GM19099 (cell line): Measurements from ENCODE around the gene SLC5A9.

ENCODE experiments used
- POLR2A ChIP-seq: IDR thresholded peaks from 3 replicates; pipeline ENCODE4 v1.6.1; 2011; ENCODE audit warnings: low read depth; ENCODE audit not compliant: insufficient read length; ENCODE audit errors: extremely low read depth

SLC5A9 gene

GRCh38 chr1:48261881-48262400 lies 39.4 kb downstream of the SLC5A9 start:
- TF ChIP-seq POLR2A: no peak

GRCh38 chr1:48263041-48263440 lies 40.5 kb downstream of the SLC5A9 start:
- TF ChIP-seq POLR2A: no peak

- TF ChIP-seq POLR2A: no peak
Observed at GRCh38 chr1:48266576-48266975, 44.1 kb downstream of the SLC5A9 start.

GRCh38 chr1:48285525-48285924 lies 63.0 kb downstream of the SLC5A9 start:
- no peak for TF ChIP-seq POLR2A

- no peak for TF ChIP-seq POLR2A
Observed at GRCh38 chr1:48291421-48291820, 68.9 kb downstream of the SLC5A9 start.

- no peak for TF ChIP-seq POLR2A
Observed at GRCh38 chr1:48292706-48293105, 70.2 kb downstream of the SLC5A9 start.

- TF ChIP-seq POLR2A: no peak
Observed at GRCh38 chr1:48294656-48295055, 72.1 kb downstream of the SLC5A9 start.
